ENCODE data around the gene ZNF205. TPM values are rescaled to one million over a fixed set of nuclear protein-coding genes. Genes with fewer than 3 reads are reported as not detected.

The ZNF205 gene
- total and polyA plus RNA-seq, 2 of the 13 experiments (the other 11 are each of a cell fraction or from before 2014, with no cell fraction given), result 5.8 to 10.2 TPM

DNA sequence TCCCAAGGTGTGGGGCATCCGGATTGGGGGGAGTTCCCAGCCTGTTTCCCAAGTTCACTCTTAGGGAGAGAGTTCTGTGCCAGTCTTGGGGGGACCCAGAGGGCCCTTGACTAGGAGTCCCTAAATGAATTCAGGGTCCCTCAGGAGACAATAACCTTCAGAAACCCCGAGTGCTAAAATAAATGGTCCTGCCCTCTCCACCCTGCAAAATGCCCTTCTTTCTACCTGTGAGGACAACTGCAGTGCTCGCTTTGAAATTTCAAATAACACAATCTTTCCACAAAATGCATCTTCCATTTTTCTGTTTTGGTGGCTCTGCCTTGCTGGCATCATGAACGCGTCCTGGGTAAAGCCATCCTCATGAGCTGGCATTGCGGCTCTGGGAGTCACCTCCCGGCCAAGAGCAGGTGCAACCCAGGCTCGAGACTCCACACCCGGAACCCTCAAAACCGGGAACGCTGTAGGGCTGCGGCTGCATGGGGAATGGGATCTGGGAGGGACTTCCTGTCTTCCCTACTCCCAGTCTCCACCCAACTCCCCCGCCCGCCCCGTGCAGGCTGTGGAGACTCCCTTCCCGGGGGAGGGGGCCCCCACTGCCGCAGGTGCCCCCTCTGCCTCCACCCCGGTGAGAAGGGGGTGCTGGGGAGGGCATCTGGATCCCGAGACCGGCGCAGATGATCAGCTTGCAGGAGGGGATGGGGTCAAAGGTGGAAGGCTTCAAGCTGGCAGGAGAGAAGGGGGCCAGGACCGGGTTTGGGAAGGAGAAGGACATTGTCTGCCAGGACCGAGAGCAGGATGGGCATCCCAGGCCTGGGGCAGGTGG, at the start of gene ZNF205 (continued):
- no peak; the same call in 1 of the 2 replicates for TF ChIP-seq HNF4G (IDR thresholded peaks at IDR 0.05; ENCODE audit: borderline replicate concordance, low read depth, low read length)
- TF ChIP-seq HNF4G (CRISPR knock-in tag; IDR thresholded peaks at IDR 0.05; ENCODE audit: borderline replicate concordance, low read depth), result no peak
- TF ChIP-seq, protein P1, sequence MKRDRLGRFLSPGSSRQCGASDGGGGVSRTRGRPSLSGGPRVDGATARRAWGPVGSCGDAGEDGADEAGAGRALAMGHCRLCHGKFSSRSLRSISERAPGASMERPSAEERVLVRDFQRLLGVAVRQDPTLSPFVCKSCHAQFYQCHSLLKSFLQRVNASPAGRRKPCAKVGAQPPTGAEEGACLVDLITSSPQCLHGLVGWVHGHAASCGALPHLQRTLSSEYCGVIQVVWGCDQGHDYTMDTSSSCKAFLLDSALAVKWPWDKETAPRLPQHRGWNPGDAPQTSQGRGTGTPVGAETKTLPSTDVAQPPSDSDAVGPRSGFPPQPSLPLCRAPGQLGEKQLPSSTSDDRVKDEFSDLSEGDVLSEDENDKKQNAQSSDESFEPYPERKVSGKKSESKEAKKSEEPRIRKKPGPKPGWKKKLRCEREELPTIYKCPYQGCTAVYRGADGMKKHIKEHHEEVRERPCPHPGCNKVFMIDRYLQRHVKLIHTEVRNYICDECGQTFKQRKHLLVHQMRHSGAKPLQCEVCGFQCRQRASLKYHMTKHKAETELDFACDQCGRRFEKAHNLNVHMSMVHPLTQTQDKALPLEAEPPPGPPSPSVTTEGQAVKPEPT (CRISPR knock-in tag; IDR thresholded peaks at IDR 0.05; ENCODE audit: low read depth), result 0 out of 2 replicates have a peak, but pooled peaks have one; percentile 33
- TF ChIP-seq BORCS8-MEF2B (CRISPR knock-in tag; IDR thresholded peaks at IDR 0.05), result 0 out of 2 replicates have a peak, but pooled peaks have one; percentile 34
- TF ChIP-seq CBX2 (IDR thresholded peaks at IDR 0.05; ENCODE audit: low read depth, low read length), result no peak
- 0 out of 2 replicates have a peak, but pooled peaks have one; percentile 30 for TF ChIP-seq CBX2 (CRISPR knock-in tag; IDR thresholded peaks at IDR 0.05; ENCODE audit: low read depth)
- TF ChIP-seq, protein P2, sequence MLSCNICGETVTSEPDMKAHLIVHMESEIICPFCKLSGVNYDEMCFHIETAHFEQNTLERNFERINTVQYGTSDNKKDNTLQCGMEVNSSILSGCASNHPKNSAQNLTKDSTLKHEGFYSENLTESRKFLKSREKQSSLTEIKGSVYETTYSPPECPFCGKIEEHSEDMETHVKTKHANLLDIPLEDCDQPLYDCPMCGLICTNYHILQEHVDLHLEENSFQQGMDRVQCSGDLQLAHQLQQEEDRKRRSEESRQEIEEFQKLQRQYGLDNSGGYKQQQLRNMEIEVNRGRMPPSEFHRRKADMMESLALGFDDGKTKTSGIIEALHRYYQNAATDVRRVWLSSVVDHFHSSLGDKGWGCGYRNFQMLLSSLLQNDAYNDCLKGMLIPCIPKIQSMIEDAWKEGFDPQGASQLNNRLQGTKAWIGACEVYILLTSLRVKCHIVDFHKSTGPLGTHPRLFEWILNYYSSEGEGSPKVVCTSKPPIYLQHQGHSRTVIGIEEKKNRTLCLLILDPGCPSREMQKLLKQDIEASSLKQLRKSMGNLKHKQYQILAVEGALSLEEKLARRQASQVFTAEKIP (CRISPR knock-in tag; IDR thresholded peaks at IDR 0.05; ENCODE audit: borderline replicate concordance), result no peak
- TF ChIP-seq PHF5A (CRISPR knock-in tag; IDR thresholded peaks at IDR 0.05; ENCODE audit: low read depth, unreplicated experiment), result peak; percentile 83
- TF ChIP-seq, protein P3, sequence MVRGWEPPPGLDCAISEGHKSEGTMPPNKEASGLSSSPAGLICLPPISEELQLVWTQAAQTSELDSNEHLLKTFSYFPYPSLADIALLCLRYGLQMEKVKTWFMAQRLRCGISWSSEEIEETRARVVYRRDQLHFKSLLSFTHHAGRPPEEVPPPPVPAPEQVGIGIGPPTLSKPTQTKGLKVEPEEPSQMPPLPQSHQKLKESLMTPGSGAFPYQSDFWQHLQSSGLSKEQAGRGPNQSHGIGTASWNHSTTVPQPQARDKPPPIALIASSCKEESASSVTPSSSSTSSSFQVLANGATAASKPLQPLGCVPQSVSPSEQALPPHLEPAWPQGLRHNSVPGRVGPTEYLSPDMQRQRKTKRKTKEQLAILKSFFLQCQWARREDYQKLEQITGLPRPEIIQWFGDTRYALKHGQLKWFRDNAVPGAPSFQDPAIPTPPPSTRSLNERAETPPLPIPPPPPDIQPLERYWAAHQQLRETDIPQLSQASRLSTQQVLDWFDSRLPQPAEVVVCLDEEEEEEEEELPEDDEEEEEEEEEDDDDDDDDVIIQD (CRISPR knock-in tag; IDR thresholded peaks at IDR 0.05; ENCODE audit: low read depth), result no peak; the same call in 1 of the 2 replicates
- no peak for TF ChIP-seq ZFP82 (CRISPR knock-in tag; IDR thresholded peaks at IDR 0.05; ENCODE audit: borderline replicate concordance)
- peak; percentile 87; the same call in 1 of the 2 replicates for TF ChIP-seq ZNF556 (CRISPR knock-in tag; IDR thresholded peaks at IDR 0.05; ENCODE audit: borderline replicate concordance)
- TF ChIP-seq, protein P4, sequence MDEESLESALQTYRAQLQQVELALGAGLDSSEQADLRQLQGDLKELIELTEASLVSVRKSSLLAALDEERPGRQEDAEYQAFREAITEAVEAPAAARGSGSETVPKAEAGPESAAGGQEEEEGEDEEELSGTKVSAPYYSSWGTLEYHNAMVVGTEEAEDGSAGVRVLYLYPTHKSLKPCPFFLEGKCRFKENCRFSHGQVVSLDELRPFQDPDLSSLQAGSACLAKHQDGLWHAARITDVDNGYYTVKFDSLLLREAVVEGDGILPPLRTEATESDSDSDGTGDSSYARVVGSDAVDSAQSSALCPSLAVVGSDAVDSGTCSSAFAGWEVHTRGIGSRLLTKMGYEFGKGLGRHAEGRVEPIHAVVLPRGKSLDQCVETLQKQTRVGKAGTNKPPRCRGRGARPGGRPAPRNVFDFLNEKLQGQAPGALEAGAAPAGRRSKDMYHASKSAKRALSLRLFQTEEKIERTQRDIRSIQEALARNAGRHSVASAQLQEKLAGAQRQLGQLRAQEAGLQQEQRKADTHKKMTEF (CRISPR knock-in tag; IDR thresholded peaks at IDR 0.05), result peak; percentile 82
- peak; percentile 67 for TF ChIP-seq ZEB1 (IDR thresholded peaks at IDR 0.05; ENCODE audit: insufficient replicate concordance, low read depth)
- TF ChIP-seq ZNF274 (CRISPR knock-in tag; IDR thresholded peaks at IDR 0.05), result peak; percentile 77
- TF ChIP-seq SP140L (CRISPR knock-in tag; IDR thresholded peaks at IDR 0.05; ENCODE audit: borderline replicate concordance), result 0 out of 2 replicates have a peak, but pooled peaks have one; percentile 47
- peak; percentile 95 for TF ChIP-seq KDM2A (CRISPR knock-in tag; IDR thresholded peaks at IDR 0.05; ENCODE audit: borderline replicate concordance, low read depth)
- no peak for TF ChIP-seq BATF2 (CRISPR knock-in tag; IDR thresholded peaks at IDR 0.05)
- peak; percentile 79; the same call in 1 of the 2 replicates for TF ChIP-seq PITX1 (CRISPR knock-in tag; IDR thresholded peaks at IDR 0.05)
- TF ChIP-seq ZBTB43 (CRISPR knock-in tag; conservative IDR thresholded peaks at IDR 0.05), result 0 out of 2 replicates have a peak, but pooled peaks have one; percentile 30

Data from HepG2 (cell line).